WERI-Rb-1 (cell line): ENCODE results near the gene ATG3.
A peak's percentile ranks its signal among the peaks of the same experiment; 100 is the strongest.
"Not testable (repeated sequence)": the region's sequence is repeated elsewhere in the genome, so short reads cannot be mapped to it uniquely, and the experiment has no call there.

Source experiments
- DNase-seq: peaks from one replicate; pipeline ENCODE4 v3.0.0-alpha.2; 2020
- H3K27ac ChIP-seq: fragments of 250-450 bp; sonication (Bioruptor Pico); 2 replicates; pipeline ENCODE4 v1.5.1; 2020; ENCODE audit warnings: mild to moderate bottlenecking, moderate library complexity
- H3K27me3 ChIP-seq: fragments of 250-450 bp; sonication (Bioruptor Pico); 2 replicates; pipeline ENCODE4 v1.5.1; 2021; ENCODE audit warnings: mild to moderate bottlenecking, low read depth, moderate library complexity; ENCODE audit not compliant: insufficient read depth, severe bottlenecking
- H3K36me3 ChIP-seq: fragments of 250-450 bp; sonication (Bioruptor Pico); 2 replicates; pipeline ENCODE4 v1.5.1; 2020; ENCODE audit warnings: mild to moderate bottlenecking, moderate library complexity
- H3K4me3 ChIP-seq: 2 replicates; pipeline ENCODE4 v1.5.1; 2011; ENCODE audit warnings: low read depth, mild to moderate bottlenecking, control low read depth, low read length
- H3K9me3 ChIP-seq: fragments of 250-450 bp; sonication (Bioruptor Pico); 2 replicates; pipeline ENCODE4 v1.5.1; 2021; ENCODE audit warnings: mild to moderate bottlenecking, moderate library complexity; ENCODE audit not compliant: severe bottlenecking
- TF ChIP-seq, protein P1 (sequence below): IDR thresholded peaks from 2 replicates; pipeline ENCODE4 v1.5.1; 2011; ENCODE audit warnings: low read depth, mild to moderate bottlenecking, control low read depth, inconsistent platforms, low read length

The ATG3 gene

DNA sequence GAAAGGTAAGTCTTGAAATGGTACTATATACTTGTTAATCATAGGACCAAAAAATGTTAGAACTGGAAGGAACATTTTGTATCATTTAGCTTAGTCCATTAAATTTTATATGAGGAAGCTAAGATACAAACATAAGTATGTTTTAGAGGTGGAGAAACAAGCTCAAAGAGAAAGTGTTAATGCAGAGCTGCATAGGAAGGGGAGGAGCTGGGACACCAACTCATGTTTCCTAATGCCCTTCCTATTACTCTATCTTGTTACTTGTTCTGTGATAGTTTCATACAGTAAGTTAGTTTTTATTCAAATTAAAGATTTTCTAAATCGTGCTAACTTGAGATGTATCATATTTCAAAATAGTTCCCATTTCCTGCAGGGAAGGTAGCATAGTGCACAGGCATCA is 7.5 kb upstream of the ATG3 start:
- no peaks in the 10 kb centered on the region for H3K9me3 ChIP-seq
- H3K27ac ChIP-seq: no peak overlapping the region
- peaks cover 26% of the 10 kb centered on the region for H3K36me3 ChIP-seq
- no peak overlapping the region for H3K4me3 ChIP-seq
- H3K27me3 ChIP-seq: no peaks in the 10 kb centered on the region
- no peak for DNase-seq
- TF ChIP-seq, protein P1, sequence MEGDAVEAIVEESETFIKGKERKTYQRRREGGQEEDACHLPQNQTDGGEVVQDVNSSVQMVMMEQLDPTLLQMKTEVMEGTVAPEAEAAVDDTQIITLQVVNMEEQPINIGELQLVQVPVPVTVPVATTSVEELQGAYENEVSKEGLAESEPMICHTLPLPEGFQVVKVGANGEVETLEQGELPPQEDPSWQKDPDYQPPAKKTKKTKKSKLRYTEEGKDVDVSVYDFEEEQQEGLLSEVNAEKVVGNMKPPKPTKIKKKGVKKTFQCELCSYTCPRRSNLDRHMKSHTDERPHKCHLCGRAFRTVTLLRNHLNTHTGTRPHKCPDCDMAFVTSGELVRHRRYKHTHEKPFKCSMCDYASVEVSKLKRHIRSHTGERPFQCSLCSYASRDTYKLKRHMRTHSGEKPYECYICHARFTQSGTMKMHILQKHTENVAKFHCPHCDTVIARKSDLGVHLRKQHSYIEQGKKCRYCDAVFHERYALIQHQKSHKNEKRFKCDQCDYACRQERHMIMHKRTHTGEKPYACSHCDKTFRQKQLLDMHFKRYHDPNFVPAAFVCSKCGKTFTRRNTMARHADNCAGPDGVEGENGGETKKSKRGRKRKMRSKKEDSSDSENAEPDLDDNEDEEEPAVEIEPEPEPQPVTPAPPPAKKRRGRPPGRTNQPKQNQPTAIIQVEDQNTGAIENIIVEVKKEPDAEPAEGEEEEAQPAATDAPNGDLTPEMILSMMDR: no peak

DNA sequence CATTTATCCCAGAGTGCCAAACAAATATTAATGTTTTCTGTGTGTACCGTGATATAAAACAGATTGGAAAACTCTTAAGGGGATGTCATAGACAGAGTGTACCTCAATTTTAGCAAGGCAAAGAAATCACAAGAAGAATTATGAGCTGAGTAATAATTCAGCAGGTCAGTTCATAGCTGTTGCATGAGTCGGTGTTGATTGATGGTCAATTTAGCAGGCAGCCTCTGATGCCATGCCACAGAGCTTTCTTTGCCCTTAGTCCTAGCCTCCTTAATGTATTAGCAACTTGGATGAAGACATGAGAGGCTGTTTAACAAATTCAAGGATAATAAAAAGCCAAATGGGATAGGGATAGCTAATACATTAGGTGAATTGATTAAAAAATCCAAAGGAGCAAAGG is 6.9 kb upstream of the ATG3 start:
- Histone ChIP-seq H3K9me3 (no peaks in the 10 kb centered on the region), H3K27ac (no peak overlapping the region), H3K36me3 (peaks cover 20% of the 10 kb centered on the region), H3K27me3 (no peaks in the 10 kb centered on the region), H3K4me3 (no peak overlapping the region)
- TF ChIP-seq, protein P1: no peak
- DNase-seq: no peak

DNA sequence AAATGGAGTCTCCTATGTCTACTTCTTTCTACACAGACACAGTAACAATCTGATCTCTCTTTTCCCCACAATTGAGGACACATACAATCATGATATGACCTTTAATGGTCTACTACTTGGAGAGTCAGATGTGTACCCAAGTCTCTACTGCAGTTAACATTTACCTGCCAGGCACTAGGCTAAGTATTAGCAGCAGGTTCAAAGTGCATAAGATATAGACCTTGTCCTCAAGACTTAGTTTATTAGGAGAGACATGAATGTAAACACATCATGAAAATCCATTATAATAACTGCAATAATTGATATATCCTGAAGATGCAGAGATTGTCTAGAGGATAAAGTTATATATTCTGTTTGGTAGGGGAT is 3.2 kb upstream of the ATG3 start:
- Histone ChIP-seq H3K4me3 (no peak overlapping the region), H3K27me3 (no peaks in the 10 kb centered on the region), H3K27ac (no peak overlapping the region), H3K36me3 (peaks cover 5% of the 10 kb centered on the region; the same call in 1 of the 2 replicates), H3K9me3 (no peaks in the 10 kb centered on the region)
- no peak for DNase-seq
- TF ChIP-seq, protein P1: no peak

DNA sequence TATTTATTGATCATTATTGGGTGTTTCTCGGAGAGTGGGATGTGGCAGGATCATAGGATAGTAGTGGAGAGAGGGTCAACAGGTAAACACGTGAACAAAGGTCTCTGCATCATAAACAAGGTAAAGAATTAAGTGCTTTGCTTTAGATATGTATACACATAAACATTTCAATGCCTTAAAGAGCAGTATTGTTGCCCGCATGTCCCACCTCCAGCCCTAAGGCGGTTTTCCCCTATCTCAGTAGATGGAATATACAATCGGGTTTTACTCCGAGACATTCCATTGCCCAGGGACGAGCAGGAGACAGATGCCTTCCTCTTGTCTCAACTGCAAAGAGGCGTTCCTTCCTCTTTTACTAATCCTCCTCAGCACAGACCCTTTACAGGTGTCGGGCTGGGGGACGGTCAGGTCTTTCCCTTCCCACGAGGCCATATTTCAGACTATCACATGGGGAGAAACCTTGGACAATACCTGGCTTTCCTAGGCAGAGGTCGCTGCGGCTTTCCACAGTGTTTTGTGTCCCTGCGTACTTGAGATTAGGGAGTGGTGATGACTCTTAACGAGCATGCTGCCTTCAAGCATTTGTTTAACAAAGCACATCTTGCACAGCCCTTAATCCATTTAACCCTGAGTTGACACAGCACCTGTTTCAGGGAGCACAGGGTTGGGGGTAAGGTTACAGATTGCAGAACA is 2.6 kb upstream of the ATG3 start:
- not testable (repeated sequence) for H3K4me3 ChIP-seq, H3K9me3 ChIP-seq
- DNase-seq: peak; percentile 49

DNA sequence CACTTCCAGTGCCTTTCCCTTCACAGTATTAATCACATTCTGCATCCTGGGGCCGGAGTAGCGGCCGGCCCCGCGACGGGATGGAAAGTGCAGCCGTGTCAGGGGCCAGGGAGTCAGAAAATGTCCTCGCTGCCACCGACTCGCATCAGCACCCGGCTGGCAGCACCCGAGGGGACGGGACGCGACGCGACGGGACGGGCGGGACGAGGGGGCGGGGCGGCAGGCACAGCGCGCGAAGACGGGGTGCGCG is 353 bp downstream of the ATG3 start:
- H3K9me3 ChIP-seq: no peaks in the 10 kb centered on the region
- no peak for DNase-seq
- no peaks in the 10 kb centered on the region for H3K27me3 ChIP-seq
- TF ChIP-seq, protein P1: no peak
- H3K4me3 ChIP-seq: peak overlapping the region; percentile 91
- H3K36me3 ChIP-seq: peaks cover 13% of the 10 kb centered on the region
- H3K27ac ChIP-seq: peak overlapping the region; percentile 94

More for the DNA sequence above, 2.6 kb upstream of the ATG3 start:
- H3K27ac ChIP-seq, H3K27me3 ChIP-seq, H3K36me3 ChIP-seq: not testable (repeated sequence)

DNA sequence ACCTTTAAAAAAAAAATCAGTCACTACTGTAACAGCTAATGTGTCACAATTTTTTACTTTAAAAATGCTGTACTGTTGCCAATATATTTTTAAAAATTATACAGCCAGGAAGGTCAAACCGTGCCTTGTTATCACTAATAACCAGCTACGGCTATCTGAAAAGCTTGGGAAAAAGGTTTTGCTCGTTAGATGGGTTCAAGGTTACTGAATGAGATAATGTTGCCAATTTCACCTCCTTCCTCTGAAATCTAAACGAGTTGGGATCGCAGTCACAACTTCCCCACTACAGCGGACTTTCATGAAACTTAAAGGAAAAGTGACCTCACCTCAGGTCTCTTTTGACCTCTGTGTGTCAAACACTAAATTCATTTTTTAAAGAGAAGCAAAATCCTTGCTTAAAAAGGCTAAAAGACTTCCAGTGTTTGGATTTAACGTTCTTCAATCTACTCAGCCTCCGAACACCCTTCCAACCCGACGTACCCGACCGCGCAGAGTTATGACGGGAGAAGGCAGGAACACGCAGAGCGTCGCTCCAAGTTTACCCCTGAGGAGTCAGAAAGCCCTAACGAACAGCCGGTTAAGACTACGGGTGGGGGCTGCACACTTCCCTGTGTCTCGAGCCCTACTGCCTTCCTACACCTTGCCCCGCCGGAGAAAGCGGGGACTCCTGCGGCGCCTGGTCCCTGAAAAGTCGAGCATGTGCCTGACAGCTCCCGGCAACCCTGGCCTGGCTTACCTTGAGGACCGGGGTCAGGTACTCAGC is 860 bp downstream of the ATG3 start:
- peaks cover 13% of the 10 kb centered on the region for H3K36me3 ChIP-seq
- peak; percentile 65 for DNase-seq
- TF ChIP-seq, protein P1: no peak
- H3K27ac ChIP-seq: peak overlapping the region; percentile 94
- H3K9me3 ChIP-seq: no peaks in the 10 kb centered on the region
- no peaks in the 10 kb centered on the region for H3K27me3 ChIP-seq
- peak overlapping the region; percentile 91 for H3K4me3 ChIP-seq
